ENCODE measurements around the gene RPS14.
"Not testable (repeated sequence)": the region's sequence is repeated elsewhere in the genome, so short reads cannot be mapped to it uniquely, and the experiment has no call there.

Gene RPS14

DNA sequence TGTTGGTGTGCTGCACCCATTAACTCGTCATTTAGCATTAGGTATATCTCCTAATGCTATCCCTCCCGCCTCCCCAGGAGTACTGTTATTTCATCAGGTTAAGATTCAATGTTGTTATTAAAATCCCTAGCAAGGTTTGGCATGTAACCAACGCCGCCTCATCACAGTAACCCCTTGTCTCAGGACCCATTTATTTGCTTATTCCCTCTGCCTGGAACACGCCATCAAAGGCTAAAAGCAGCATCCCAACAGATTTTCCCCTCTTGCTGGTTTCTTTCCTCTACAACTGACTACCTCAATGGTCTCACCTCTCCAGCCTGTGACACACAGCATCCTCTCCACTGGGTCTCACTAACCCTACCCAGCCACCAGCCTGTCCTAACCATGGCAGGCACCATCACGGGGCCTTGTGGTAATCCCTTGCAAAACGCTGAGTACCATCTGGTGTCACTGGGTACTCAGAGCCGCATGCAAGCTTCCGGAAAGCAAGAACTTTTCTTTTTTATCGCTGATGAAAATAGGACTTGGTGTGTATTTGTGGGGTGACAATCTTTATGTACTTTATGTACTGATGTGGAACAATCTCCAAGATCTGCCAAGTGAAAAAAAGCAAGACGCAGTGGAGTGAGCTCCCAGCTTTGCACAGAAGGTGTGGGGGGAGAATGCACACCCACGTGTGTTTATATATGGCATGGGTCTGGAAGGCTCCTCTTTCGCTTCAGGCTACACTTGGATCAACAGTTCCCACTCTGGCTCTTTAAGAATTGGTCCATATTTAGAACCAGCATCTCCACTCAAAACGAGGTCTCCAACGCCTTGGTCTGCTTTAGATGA, 6.1 kb downstream of the RPS14 start:
- DNase-seq = no peak

- DNase-seq = no peak
Observed at GRCh38 chr5:150442699-150443080, 6.8 kb downstream of the RPS14 start.

GRCh38 chr5:150441813-150442698, 7.5 kb downstream of the RPS14 start:
- DNase-seq = no peak

GRCh38 chr5:150440948-150441812, 8.4 kb downstream of the RPS14 start:
- DNase-seq = no peak

DNA sequence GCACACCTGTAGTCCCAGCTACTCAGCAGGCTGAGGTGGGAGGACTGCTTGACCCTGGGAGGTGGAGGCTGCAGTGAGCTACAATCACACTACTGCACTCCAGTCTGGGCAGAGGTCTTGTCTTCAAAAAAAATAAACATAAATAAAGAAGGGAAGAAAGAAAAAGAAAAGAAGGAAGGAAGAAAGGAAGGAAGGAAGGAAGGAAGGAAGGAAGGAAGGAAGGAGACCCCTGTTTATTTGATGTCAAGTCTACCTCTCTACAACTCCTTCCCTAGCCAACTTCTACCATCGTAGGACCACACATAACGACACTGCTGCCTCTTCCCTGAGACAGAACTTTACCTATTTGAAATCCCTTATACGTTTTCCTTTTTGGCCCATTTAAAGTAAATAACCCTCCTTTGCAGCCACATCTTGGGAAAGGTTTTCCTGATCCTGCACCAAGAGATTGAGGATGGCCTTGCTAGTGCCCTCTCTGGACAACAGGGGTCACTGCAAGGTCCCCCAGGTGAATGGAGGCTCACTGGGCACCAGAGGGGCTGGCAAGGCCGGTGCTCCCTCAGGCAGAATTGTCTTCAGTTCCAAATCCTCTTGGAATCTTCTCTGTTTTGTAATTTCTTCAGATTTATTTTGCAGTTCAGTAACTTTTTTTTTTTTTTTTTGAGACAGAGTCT, 10.5 kb downstream of the RPS14 start:
- DNase-seq = no peak

DNA sequence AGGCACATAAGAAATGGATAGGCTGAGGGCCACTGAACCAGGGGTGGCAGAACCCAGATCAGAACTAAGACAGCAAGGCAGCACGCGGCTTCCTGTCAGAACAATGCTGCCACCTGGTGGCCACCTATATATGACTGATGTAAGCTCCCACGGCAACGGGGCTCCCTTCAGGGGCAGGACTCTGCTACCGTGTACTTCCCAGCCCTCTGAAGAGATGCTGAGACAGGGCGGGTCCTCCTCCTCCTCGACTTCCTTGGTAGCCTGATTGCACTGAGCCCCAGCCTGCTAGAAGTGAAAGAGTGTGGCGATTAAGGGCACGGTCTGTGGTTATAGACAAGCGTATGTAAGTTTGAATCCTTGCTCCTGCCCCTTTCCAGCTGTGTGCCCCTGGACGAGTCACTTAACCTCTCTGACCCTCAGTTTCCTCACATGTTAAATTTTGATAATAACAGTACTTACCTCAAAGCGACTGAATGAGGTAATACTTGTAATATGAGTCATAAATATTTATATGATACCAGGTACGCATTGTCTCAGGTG, 13.3 kb downstream of the RPS14 start:
- DNase-seq = peak; percentile 90 to 93

DNA sequence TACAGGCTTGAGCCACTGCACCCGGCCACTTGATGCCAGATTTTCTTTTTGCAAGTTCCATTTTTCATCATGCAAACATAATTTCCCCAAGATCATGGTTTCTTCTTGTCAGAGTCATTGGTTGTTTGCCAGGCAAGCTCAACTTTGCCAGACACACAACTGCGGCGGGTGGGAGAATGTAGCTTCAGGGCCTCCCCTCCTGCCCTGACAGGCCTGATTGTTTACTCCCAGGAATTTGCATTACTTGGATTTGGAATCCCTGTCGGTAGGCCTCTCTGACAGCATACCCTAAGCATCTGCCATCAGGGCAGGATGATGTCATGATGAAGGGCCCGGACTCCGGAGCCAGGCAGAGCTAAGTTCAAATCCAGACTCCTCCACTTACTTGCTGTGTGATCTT, 15.1 kb downstream of the RPS14 start:
- DNase-seq = no peak

GRCh38 chr5:150431574-150431973, 18.0 kb downstream of the RPS14 start:
- DNase-seq = no peak

DNA sequence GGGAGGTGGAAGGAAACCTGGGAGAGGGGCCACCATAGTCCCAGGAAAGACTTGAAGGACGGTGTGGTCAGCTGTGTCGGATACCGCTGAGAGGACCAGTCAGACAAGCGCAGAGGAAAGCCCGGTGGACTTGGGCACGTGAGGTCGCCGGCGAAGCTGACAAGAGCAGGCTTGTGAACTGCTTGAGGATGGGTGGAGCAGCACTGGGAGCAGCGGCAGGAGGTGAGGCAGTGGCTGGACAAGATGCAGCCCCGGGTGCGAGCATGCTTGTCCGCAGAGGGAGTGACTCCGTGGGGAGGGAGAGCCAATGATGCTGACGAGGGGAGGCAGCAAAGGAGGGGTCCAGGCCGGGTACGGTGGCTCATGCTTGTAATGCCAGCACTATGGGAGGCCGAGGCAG, 18.5 kb downstream of the RPS14 start:
- no peak for DNase-seq

DNA sequence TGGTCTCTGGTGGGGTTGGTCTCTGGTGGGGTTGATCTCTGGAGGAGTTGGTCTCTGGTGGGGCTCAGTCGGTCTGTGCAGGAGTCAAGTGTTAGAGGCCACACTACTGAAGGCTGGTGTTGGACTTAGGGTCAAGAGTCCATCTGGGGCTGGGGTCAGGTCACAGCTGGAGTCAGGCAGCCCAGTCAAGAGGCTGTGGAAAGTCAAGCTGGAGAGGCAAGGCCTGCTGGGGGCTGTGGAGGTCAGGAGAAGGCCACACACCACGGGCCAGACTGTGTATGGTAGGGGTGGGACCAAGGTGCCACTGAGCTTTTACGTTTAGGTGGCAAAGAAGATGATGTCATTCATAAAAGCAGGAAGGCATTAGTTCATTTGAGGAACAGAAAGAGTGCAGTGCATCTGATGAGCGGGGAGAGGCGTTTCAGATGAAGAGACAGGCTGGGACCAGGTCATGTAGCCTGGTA, 20.1 kb downstream of the RPS14 start:
- DNase-seq = peak in 1 of 2 donors; percentile 62

GRCh38 chr5:150428978-150429377, 20.6 kb downstream of the RPS14 start:
- DNase-seq = no peak

- DNase-seq = no peak
Observed at GRCh38 chr5:150428106-150428876, 21.2 kb downstream of the RPS14 start.

- not testable (repeated sequence) for DNase-seq
Observed at GRCh38 chr5:150426165-150426564, 23.4 kb downstream of the RPS14 start.

- DNase-seq = no peak
Observed at GRCh38 chr5:150422758-150423157, 26.8 kb downstream of the RPS14 start.

GRCh38 chr5:150422075-150422474, 27.5 kb downstream of the RPS14 start:
- DNase-seq = no peak

- peak in 1 of 2 donors; percentile 66 for DNase-seq
Observed at GRCh38 chr5:150419630-150420270, 29.8 kb downstream of the RPS14 start.

DNA sequence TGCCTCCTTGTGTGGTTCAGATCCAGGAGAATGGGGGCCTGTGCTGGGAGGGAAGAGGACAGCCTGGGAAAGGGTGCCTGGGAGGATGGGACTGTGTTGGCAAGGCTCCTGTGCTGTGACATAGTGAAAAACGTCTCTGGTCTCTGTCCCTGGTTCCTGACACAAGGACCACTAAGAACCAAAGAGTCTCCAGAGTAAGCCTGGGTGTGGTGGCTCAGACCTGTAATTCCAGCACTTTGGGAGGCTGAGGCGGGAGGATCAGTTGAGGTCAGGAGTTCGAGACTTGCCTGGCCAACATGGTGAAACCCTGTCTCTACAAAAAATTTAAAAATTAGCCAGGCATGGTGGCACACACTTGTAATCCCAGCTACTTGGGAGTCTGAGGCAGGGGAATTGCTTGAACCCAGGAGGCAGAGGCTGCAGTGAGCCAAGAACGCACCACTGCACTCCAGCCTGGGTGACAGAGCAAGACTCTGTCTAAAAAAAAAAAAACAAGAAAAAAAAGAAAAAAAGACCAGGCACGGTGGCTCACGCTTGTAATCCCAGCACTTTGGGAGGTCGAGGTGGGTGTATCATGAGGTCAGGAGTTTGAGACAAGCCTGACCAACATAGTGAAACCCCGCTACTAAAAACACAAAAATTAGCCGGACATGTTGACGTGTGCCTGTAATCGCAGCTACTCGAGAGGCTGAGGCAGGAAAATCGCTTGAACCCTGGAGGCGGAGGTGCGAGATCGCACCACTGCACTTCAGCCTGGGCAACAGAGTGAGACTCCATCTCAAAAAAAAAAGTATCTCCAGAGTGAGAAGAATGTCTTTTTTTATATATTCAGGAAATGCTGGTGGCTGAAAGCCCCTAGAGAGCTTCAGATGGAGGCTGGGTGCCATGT, 35.4 kb downstream of the RPS14 start:
- peak in 1 of 2 donors; percentile 12 for DNase-seq

- no peak for DNase-seq
Observed at GRCh38 chr5:150413176-150413901, 36.2 kb downstream of the RPS14 start.
